Measurements from ENCODE around the gene IGF2BP2. TPM values are rescaled to one million over a fixed set of nuclear protein-coding genes. Genes with fewer than 3 reads are reported as not detected.

The IGF2BP2 gene
- total and polyA plus RNA-seq, 10 donors = 1.1 to 21.1 (median 12.0) TPM

DNA sequence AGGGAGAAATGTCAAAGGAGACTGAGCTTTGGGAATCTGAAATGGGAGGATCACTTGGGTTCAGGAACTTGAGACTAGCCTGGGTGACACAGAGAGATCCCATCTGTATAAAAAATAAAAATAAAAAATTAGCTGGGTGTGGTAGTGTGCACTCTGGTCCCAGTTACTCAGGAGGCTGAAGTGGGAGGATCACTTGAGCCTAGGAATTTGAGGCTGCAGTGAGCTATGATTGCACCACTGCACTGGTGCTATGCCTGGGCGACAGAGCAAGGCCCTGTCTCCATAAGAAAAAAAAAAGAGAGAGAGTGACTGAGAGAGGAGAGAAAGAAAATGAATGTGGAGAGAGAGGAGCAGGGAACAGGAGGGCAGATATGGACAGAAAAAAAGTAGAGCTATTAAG is 165.9 kb downstream of the IGF2BP2 start:
- intact Hi-C loops (cut with DNase I; ENCODE audit: low total_unique reads) = no loop called here
- no peaks in the 10 kb centered on the region for H3K9me3 ChIP-seq
- no peaks in the 10 kb centered on the region for H3K36me3 ChIP-seq
- no peak for DNase-seq
- H3K4me1 ChIP-seq = peaks cover 0 to 21% (median 11%) of the 10 kb centered on the region in 6 donors
- WGBS, 5 donors = 68 to 89% (median 76%) methylated on average over 1 of the region's 1 CpG
- H3K4me3 ChIP-seq = no peak overlapping the region
- peak overlapping the region in 1 of 8 donors; percentile 22 for H3K27ac ChIP-seq
- H3K27me3 ChIP-seq (replicated peaks in 1 of 7) = no peaks in the 10 kb centered on the region
- TF ChIP-seq POLR2AphosphoS5 (IDR thresholded peaks at IDR 0.05) = no peak
- TF ChIP-seq, protein P1, sequence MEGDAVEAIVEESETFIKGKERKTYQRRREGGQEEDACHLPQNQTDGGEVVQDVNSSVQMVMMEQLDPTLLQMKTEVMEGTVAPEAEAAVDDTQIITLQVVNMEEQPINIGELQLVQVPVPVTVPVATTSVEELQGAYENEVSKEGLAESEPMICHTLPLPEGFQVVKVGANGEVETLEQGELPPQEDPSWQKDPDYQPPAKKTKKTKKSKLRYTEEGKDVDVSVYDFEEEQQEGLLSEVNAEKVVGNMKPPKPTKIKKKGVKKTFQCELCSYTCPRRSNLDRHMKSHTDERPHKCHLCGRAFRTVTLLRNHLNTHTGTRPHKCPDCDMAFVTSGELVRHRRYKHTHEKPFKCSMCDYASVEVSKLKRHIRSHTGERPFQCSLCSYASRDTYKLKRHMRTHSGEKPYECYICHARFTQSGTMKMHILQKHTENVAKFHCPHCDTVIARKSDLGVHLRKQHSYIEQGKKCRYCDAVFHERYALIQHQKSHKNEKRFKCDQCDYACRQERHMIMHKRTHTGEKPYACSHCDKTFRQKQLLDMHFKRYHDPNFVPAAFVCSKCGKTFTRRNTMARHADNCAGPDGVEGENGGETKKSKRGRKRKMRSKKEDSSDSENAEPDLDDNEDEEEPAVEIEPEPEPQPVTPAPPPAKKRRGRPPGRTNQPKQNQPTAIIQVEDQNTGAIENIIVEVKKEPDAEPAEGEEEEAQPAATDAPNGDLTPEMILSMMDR (IDR thresholded peaks at IDR 0.05 in 8 of 11, conservative IDR thresholded peaks at IDR 0.05 in 3 of 11) = no peak
- TF ChIP-seq POLR2A (IDR thresholded peaks at IDR 0.05) = no peak

DNA sequence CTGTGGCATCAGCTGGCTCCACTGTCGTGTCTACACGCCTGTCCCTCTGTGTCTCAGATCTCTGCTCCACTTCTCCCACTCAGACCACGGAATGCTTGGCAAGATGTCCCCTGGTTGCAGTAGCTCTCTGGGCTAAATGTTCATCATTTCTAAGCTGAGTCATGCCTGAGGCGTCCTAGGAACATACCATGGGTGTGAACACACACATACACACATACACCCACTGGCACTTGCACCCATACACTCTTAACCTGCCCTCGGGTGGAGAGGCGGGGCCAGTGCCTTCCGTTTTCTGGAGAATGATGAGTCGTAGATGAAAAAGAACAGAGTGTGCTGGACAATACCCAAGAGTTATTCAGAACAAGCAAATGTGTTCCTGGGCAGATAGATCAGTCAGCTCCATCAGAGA is 166.3 kb downstream of the IGF2BP2 start:
- no peak for DNase-seq
- TF ChIP-seq POLR2A (IDR thresholded peaks at IDR 0.05) = no peak
- TF ChIP-seq, protein P1 (IDR thresholded peaks at IDR 0.05 in 8 of 11, conservative IDR thresholded peaks at IDR 0.05 in 3 of 11) = no peak
- peak in 1 of 3 donors; percentile 47 for TF ChIP-seq POLR2AphosphoS5 (IDR thresholded peaks at IDR 0.05)
- H3K4me3 ChIP-seq = no peak overlapping the region
- no peaks in the 10 kb centered on the region for H3K27me3 ChIP-seq (replicated peaks in 1 of 7)
- intact Hi-C loops (cut with DNase I; ENCODE audit: low total_unique reads) = no loop called here
- H3K9me3 ChIP-seq = no peaks in the 10 kb centered on the region
- WGBS, 5 donors = 61 to 82% (median 71%) methylated on average over 8 of the region's 8 CpGs
- H3K4me1 ChIP-seq = peaks cover 0 to 21% (median 11%) of the 10 kb centered on the region in 6 donors
- H3K27ac ChIP-seq = peak overlapping the region in 3 of 8 donors; percentile 26 to 40 (median 33)
- H3K36me3 ChIP-seq = no peaks in the 10 kb centered on the region

DNA sequence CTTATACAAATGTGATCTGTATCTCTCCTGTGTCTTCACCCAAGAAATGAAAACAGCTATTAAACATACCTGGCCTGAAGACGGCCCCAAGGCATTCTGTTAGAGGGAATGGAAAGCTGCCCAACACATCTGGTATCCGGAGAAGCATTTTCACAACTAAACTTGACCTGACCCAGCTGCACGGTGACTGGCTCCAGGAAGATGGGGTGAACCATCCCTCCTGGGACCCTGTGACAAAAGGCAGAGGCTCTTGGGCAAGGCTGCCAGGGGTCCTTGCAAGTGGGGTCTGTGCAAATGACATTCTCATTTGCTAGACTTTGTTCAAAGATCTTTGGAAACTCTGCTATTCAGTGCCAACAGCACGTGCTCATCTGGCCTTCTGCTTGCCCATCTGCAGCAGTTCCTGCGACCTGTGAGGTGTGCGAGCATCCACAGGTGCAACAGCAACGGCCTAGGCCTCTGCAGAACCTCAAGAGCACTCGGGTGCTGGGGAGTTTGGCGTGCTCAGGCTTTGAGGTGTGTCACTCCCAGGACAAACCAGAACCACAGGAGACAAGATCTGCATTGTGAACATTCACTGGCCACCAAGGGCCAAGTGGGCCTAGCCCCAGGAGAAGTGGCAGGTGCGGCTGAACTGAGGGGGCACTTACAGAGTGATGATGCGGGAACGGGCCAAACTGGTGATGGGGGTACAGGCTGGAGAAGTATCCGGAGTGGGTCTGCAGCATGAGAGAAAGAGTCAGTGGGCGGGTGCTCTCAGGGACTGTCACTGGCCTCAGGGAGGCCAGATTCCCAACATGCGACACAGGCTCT is 166.9 kb downstream of the IGF2BP2 start:
- Histone ChIP-seq H3K27ac (peak overlapping the region in 3 of 8 donors; percentile 26 to 40 (median 33)), H3K4me1 (peaks cover 0 to 21% (median 11%) of the 10 kb centered on the region in 6 donors), H3K36me3 (no peaks in the 10 kb centered on the region), H3K9me3 (no peaks in the 10 kb centered on the region), H3K27me3 (replicated peaks in 1 of 7) (no peaks in the 10 kb centered on the region), H3K4me3 (no peak overlapping the region)
- 88 to 93% (median 92%) methylated on average over 14 to 15 of the region's 15 CpGs for WGBS, 5 donors
- no peak for TF ChIP-seq POLR2AphosphoS5 (IDR thresholded peaks at IDR 0.05)
- TF ChIP-seq, protein P1 (IDR thresholded peaks at IDR 0.05 in 8 of 11, conservative IDR thresholded peaks at IDR 0.05 in 3 of 11) = no peak
- DNase-seq = no peak
- intact Hi-C loops (cut with DNase I; ENCODE audit: low total_unique reads) = no loop called here

DNA sequence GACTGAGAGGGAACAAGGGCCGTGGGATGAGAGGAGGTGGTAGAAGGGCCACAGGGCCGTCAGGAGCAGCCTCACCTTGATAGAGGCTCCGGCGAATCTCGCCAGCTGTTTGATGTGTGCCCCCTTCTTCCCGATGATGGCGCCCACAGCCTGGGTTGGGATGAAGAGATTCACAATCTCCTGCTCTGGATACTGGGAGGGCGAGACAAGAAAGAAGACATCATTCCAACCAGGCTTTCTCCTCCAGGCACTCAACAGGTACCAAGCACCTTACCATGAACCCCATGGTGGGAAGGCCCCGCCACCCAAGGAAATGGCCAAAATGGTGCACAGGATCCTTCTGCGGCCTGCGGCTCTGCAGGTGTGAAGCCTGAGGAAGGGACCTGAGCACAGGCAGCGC is 167.6 kb downstream of the IGF2BP2 start:
- no peaks in the 10 kb centered on the region for H3K27me3 ChIP-seq (replicated peaks in 1 of 7)
- intact Hi-C loops (cut with DNase I; ENCODE audit: low total_unique reads) = no loop called here
- WGBS, 5 donors = 91 to 96% (median 92%) methylated on average over 12 of the region's 12 CpGs

More for the DNA sequence above, 167.6 kb downstream of the IGF2BP2 start:
- no peak overlapping the region for H3K4me3 ChIP-seq
- H3K36me3 ChIP-seq = no peaks in the 10 kb centered on the region
- H3K4me1 ChIP-seq = peaks cover 0 to 21% (median 11%) of the 10 kb centered on the region in 6 donors
- H3K27ac ChIP-seq = peak overlapping the region in 2 of 8 donors; percentile 5 to 16
- no peaks in the 10 kb centered on the region for H3K9me3 ChIP-seq
- no peak for DNase-seq
- TF ChIP-seq POLR2A (IDR thresholded peaks at IDR 0.05) (no peak), POLR2AphosphoS5 (IDR thresholded peaks at IDR 0.05) (no peak)
- TF ChIP-seq, protein P1 (IDR thresholded peaks at IDR 0.05 in 8 of 11, conservative IDR thresholded peaks at IDR 0.05 in 3 of 11) = no peak
